Neuron (in vitro differentiated cells): ENCODE data around the gene MAPK4.

ENCODE experiments used
- H2AFZ ChIP-seq: one replicate; pipeline ENCODE4 v1.6.1; 2013; ENCODE audit warnings: low read depth, mild to moderate bottlenecking, inconsistent platforms, low read length, moderate library complexity
- H3K27me3 ChIP-seq: one replicate; pipeline ENCODE4 v1.6.1; 2013; ENCODE audit warnings: low read length; ENCODE audit not compliant: insufficient read depth
- H3K36me3 ChIP-seq: one replicate; pipeline ENCODE4 v1.6.1; 2013; ENCODE audit warnings: low read length; ENCODE audit not compliant: insufficient read depth
- H3K4me1 ChIP-seq: one replicate; pipeline ENCODE4 v1.6.1; 2013; ENCODE audit warnings: low read length; ENCODE audit not compliant: insufficient read depth
- H3K4me3 ChIP-seq: 2 replicates; pipeline ENCODE4 v1.5.1; 2013; ENCODE audit warnings: mild to moderate bottlenecking, low read length, moderate library complexity
- H3K9me3 ChIP-seq: one replicate; pipeline ENCODE4 v1.6.1; 2013; ENCODE audit warnings: low read length

The MAPK4 gene

DNA sequence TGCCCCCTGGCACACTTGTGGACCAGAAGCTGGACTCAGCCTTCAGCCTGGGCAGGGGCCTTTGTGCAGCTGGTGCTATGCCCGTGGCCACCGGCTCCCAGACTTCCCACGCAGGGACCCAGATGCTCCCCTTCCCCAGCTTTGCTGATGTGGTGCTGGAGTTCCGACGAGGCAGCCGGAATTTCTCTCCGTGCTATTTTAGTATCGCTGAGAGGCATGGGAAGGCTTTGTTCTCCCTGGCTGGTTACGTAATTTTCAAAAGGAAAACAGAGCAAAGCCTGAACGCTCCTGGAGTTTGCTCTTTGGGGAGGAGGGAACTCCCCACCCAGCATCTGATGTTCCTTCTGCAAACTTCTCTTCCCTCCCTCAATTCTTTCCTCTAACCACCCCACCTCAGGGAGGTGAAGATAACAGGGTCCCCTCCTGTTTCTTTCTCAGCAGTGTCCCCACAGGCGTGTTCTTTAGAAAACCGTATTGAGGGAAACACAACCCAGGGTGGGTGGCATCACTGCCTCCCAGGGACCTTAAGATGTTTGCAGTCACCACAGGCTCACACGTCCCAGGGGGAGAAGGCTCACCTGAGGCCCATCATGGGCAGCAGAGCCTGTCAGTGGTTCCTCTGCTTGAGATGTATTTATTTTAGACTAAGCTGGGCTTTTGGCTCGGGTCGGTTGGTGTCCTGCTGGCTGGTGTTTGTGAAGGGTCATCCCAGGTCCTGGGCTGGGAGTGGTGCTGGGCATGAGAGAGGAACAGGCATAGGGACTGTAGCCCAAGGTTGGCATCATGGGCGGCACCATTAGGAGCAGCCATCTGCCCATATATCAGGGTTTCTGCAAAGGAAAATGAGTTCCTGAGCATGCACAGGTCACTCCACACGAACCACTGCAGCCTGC is 95.0 kb downstream of the MAPK4 start:
- H3K4me3 ChIP-seq = no peak overlapping the region

DNA sequence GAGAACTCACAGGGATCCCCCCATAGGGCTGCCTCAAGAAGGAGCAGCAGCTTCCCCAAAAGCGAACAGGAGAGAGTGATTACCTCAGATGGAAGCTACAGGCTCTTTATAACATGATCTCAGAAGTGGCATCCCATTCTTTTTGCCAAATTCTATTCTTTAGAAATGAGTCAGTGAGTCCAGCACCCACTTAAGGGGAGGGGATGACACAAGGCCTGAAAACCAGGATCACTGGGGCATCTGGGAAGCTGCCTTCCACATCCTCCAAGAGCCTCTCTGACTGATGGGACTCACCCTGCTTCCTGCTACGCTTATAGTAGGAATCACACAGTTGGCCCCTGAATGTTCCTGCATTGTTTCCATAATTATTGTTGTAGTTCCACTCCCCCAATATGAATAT is 96.5 kb downstream of the MAPK4 start:
- Histone ChIP-seq H3K9me3 (peaks cover 1% of the 10 kb centered on the region), H3K4me3 (no peak overlapping the region), H2AFZ (no peak overlapping the region), H3K36me3 (no peaks in the 10 kb centered on the region), H3K4me1 (no peaks in the 10 kb centered on the region), H3K27me3 (no peaks in the 10 kb centered on the region)

More for the DNA sequence above, 95.0 kb downstream of the MAPK4 start:
- no peaks in the 10 kb centered on the region for H3K27me3 ChIP-seq
- H3K9me3 ChIP-seq = no peaks in the 10 kb centered on the region
- no peak overlapping the region for H2AFZ ChIP-seq
- H3K4me1 ChIP-seq = no peaks in the 10 kb centered on the region
- H3K36me3 ChIP-seq = no peaks in the 10 kb centered on the region

DNA sequence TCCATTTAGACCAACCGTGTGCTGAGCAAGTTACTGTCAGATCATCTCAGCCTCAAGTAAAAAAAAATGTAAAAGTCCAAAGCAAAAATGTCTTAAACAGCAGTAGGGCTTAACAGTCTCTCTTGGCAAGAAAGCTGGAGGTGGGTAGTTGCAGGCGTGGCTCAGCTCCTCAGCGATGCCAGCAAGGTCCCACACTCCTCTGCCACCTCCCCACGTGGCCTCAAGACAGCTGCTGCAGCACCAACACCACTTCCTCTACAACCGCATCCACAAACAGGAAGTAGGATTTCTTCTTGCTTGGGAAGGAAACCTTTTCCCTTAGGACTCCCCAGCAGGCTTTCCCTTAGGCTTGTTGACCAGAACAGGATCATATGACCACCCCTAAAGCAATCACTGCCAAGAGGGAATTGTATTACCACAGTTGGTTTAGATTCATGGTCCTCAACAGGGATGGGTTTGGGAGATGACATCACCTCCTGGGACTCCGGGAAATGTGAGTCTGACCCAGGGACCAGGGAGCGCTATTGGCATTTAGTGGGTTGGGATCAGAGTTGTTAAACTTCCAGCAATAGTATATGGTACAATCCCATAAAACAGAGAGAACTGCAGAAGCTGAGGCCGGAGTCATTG is 97.1 kb downstream of the MAPK4 start:
- H3K4me3 ChIP-seq = no peak overlapping the region
- H3K36me3 ChIP-seq = no peaks in the 10 kb centered on the region
- H2AFZ ChIP-seq = no peak overlapping the region
- H3K9me3 ChIP-seq = peaks cover 3% of the 10 kb centered on the region
- no peaks in the 10 kb centered on the region for H3K4me1 ChIP-seq
- H3K27me3 ChIP-seq = no peaks in the 10 kb centered on the region

DNA sequence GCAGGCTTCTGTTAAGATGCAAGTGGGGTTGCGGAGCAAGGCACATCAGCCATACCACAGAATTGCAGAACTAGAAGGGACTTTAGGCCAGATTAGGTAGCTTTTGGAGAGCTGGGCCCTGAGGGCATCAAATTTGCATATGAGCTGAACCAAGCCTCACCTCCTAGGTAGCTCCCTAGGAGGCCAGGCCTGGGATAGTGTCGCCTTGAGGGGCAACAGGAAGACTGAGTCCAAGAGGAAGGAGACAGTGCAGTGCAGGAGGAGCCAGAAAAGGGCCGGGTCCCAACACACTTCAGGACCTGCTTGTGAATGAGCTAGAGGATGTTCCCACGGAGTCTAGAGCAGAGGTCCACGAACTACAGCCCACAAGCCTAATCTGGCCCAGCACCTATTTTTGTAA is 98.7 kb downstream of the MAPK4 start:
- H3K4me3 ChIP-seq = no peak overlapping the region
- peaks cover 1% of the 10 kb centered on the region for H3K36me3 ChIP-seq
- H3K4me1 ChIP-seq = no peaks in the 10 kb centered on the region
- peaks cover 9% of the 10 kb centered on the region for H3K9me3 ChIP-seq
- no peaks in the 10 kb centered on the region for H3K27me3 ChIP-seq
- H2AFZ ChIP-seq = no peak overlapping the region

DNA sequence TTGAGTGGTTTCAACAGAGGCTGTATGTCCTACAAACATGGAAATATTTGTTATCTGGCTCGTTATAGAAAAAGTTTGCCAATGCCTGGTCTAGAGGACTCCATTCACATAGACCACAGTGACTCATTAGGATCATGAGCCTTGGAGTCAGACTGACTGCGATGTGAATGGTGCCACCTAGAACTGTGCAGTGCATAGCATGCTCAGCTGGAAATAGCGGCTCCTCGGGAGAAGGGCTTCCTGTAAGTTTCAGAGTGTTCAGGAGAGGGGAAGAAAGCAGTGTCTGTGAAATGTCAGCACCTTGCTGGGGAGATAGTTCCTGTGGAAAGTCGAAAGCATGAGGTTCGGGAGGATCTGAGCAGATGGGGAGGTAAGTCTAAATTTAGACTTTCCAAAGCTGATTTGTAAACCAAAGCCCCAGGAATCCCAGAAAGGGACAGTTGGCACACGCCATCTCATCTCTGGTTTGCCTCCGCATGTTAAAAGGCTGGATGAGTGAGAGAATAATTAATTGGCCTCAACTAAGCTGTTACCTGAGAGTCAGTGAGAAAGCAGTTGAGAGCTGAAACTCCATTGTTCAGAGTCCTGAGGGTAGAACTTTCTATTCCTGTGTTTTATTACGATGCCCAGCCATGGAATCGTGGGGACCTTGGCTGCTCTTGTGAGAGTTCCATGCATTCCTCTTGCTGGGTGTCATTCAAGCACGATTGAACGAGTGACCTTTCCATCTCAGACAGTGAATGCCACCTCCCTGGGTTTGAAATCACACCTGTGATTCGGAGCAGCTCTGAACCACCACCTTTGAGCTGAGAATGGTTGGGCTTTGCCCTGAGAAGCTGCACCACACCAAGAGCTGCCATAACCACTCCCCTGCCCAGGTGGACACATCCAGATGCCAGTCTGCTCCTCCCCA is 99.5 kb downstream of the MAPK4 start:
- no peaks in the 10 kb centered on the region for H3K27me3 ChIP-seq

DNA sequence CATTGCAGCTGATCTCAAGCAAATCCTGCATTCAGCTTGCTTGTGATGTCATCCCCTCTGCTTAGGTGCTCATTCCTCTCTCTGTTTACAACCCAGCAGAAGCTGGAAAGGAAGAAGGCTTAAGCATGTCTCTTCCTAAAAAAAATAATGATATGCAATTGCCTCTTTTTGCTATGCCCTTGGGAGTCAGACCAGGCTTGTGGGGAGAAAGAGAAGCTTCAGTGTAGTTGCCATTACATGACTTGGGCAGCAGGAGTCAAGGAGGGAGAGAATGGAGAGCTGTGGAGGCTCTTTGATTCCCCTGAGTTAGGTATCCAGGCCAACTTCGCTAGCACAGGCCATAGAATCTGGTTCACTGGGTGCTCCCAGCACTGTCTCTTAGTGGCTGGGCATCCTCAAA is 101.1 kb downstream of the MAPK4 start:
- H3K27me3 ChIP-seq = no peaks in the 10 kb centered on the region
- no peaks in the 10 kb centered on the region for H3K4me1 ChIP-seq
- H3K9me3 ChIP-seq = peaks cover 16% of the 10 kb centered on the region
- no peak overlapping the region for H3K4me3 ChIP-seq
- no peak overlapping the region for H2AFZ ChIP-seq
- H3K36me3 ChIP-seq = peaks cover 10% of the 10 kb centered on the region

More for the DNA sequence above, 99.5 kb downstream of the MAPK4 start:
- H3K9me3 ChIP-seq = peaks cover 16% of the 10 kb centered on the region
- no peak overlapping the region for H3K4me3 ChIP-seq
- no peak overlapping the region for H2AFZ ChIP-seq
- H3K4me1 ChIP-seq = no peaks in the 10 kb centered on the region
- peaks cover 4% of the 10 kb centered on the region for H3K36me3 ChIP-seq

DNA sequence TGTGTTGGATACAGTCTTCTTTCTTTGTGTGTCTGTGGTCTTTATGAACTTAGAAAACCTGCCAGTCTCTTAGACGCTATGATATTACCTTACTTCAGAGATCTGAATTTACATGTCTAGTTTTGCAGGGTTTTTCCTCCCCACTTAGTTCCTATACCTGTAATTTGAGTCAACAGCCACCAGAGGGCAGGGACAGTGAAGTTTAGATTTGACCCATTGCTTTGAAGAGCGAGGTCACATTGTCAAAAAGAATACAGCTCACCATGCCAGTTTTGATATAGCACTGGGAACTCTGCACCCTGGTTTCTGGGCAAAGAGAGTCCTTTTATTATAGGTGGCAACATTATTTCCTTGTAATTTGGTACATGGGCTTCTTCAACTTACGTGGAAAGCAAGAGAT is 102.3 kb downstream of the MAPK4 start:
- H3K36me3 ChIP-seq = peaks cover 10% of the 10 kb centered on the region

DNA sequence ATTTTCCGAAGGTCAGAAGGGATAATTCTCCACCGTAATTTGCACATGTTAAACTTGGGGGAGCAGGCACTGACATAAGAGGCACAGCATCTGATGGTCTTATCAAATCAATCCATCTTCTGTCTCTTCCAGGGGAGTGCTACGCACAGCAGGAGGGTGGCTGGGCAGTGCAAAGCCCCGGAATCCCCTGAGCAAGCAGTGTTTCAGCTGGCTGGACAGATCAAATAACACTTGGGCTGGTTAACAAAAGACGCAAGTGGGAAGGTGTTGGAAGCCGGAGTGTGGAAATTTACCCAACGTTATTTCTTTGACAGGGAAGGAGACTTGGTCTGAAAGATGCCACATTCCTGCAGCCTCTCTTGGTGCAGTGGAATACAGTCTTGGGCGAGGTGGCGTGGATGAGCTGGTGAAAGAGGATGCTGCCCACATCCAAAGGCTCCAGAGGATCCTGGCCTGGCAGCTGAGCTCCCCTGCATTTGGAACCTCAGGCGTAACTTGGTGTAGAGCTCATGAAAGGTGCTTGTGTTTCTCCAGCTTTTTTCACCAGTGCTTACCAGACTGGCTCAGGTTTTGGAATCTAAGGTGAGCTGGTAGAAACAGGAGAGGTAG is 103.0 kb downstream of the MAPK4 start:
- H2AFZ ChIP-seq = no peak overlapping the region
- H3K36me3 ChIP-seq = peaks cover 10% of the 10 kb centered on the region
- no peaks in the 10 kb centered on the region for H3K27me3 ChIP-seq
- peaks cover 16% of the 10 kb centered on the region for H3K9me3 ChIP-seq
- no peak overlapping the region for H3K4me3 ChIP-seq
- no peaks in the 10 kb centered on the region for H3K4me1 ChIP-seq

More for the DNA sequence above, 102.3 kb downstream of the MAPK4 start:
- peaks cover 16% of the 10 kb centered on the region for H3K9me3 ChIP-seq
- H3K4me1 ChIP-seq = no peaks in the 10 kb centered on the region
- no peak overlapping the region for H3K4me3 ChIP-seq
- no peaks in the 10 kb centered on the region for H3K27me3 ChIP-seq
- no peak overlapping the region for H2AFZ ChIP-seq

DNA sequence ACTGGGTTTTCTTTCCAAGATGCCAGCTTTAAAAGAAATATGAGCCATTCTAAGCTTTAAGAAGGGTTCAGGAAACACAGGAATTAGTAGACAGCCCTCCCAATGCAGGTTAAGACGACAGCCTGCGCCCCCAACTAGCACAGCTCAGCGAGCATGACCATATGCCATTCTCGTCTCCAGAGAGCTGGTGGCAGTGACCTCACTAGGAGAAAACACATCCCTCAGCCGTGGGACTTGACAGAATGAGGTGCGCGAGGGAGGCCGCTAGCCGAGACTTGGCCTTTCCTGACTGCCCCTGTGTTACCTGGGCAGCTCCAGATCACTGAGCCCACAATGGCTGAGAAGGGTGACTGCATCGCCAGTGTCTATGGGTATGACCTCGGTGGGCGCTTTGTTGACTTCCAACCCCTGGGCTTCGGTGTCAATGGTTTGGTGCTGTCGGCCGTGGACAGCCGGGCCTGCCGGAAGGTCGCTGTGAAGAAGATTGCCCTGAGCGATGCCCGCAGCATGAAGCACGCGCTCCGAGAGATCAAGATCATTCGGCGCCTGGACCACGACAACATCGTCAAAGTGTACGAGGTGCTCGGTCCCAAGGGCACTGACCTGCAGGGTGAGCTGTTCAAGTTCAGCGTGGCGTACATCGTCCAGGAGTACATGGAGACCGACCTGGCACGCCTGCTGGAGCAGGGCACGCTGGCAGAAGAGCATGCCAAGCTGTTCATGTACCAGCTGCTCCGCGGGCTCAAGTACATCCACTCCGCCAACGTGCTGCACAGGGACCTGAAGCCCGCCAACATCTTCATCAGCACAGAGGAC is 103.9 kb downstream of the MAPK4 start:
- Histone ChIP-seq H3K27me3 (no peaks in the 10 kb centered on the region), H3K9me3 (peaks cover 16% of the 10 kb centered on the region), H2AFZ (no peak overlapping the region), H3K36me3 (peaks cover 10% of the 10 kb centered on the region), H3K4me1 (no peaks in the 10 kb centered on the region), H3K4me3 (no peak overlapping the region)

DNA sequence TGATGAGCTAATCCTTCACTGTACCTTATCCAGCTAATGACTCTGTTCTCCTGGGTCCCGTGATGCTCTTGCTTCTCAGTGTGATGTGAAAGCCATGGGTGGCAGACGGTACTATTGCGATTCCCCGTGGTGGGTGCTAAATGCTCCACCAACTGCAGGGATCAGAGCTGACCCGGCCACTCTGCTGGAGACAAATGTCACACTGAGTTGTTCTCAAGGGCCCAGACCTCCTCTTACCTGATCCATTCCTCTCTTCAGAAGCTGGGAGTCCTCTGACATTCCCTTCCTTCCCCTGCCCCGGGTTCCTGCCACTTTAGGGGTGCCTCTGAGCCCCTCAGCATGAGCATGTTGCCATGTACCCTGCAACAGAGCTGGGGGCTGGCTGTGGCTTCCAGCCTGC is 105.1 kb downstream of the MAPK4 start:
- Histone ChIP-seq H3K9me3 (peaks cover 16% of the 10 kb centered on the region), H3K4me3 (no peak overlapping the region), H3K36me3 (peaks cover 12% of the 10 kb centered on the region), H3K4me1 (no peaks in the 10 kb centered on the region), H2AFZ (no peak overlapping the region), H3K27me3 (no peaks in the 10 kb centered on the region)

DNA sequence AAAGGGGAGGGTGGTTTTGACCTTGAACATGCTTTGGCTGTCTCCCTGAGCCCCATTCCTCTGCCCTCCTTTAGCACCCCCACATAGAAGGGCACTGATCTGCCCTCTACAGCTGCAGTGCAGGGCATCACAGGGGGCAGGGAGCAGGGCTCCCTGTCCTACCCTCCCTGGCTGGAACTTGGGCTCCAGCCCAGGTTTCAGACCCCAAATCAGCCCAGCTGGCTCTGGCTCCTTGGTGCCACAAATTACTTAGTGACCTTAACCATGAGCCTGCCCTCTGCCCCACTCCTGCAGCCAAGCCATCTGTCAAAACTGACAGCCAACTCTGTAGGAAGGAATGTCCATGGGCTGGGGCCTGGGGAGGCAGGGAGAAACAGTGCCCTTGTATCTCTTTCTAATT is 105.6 kb downstream of the MAPK4 start:
- Histone ChIP-seq H3K36me3 (peaks cover 12% of the 10 kb centered on the region), H3K27me3 (no peaks in the 10 kb centered on the region), H2AFZ (no peak overlapping the region), H3K9me3 (peaks cover 16% of the 10 kb centered on the region), H3K4me1 (no peaks in the 10 kb centered on the region), H3K4me3 (no peak overlapping the region)

DNA sequence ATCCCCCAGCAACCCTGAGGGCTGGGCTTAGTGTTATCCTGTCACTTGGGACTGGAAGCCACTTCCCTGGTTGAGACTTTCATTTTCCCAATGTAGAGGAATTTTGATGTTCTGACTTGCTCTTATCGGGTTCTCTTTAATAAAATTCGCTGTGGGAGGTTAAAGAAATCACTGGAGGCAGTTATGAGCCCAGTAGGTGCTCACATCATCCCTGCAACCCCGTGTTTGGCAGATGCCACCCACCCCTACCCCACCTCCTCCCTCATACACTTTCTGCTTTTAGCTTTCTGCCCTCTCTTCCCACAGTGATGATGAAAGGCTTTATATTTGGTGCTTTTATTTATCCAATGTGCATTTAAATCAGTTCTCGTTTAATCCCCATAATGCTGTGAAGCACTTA is 106.6 kb downstream of the MAPK4 start:
- Histone ChIP-seq H3K4me1 (no peaks in the 10 kb centered on the region), H3K27me3 (no peaks in the 10 kb centered on the region), H3K36me3 (peaks cover 12% of the 10 kb centered on the region), H3K4me3 (no peak overlapping the region), H2AFZ (no peak overlapping the region), H3K9me3 (peaks cover 13% of the 10 kb centered on the region)
